CD4-positive, alpha-beta T cell treated with Interleukin-12 subunit alpha and Interleukin-12 subunit beta, for 1 hour (primary cell): ENCODE measurements around the gene MGMT.
A peak's percentile ranks its signal among the peaks of the same experiment; 100 is the strongest.
"Not testable (repeated sequence)": the region's sequence is repeated elsewhere in the genome, so short reads cannot be mapped to it uniquely, and the experiment has no call there.

Experiments used
- DNase-seq: peaks from one replicate; pipeline ENCODE4 v3.0.0-alpha.2; 2020

Gene MGMT

DNA sequence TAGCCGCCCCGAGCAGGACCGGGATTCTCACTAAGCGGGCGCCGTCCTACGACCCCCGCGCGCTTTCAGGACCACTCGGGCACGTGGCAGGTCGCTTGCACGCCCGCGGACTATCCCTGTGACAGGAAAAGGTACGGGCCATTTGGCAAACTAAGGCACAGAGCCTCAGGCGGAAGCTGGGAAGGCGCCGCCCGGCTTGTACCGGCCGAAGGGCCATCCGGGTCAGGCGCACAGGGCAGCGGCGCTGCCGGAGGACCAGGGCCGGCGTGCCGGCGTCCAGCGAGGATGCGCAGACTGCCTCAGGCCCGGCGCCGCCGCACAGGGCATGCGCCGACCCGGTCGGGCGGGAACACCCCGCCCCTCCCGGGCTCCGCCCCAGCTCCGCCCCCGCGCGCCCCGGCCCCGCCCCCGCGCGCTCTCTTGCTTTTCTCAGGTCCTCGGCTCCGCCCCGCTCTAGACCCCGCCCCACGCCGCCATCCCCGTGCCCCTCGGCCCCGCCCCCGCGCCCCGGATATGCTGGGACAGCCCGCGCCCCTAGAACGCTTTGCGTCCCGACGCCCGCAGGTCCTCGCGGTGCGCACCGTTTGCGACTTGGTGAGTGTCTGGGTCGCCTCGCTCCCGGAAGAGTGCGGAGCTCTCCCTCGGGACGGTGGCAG lies at the start of gene MGMT:
Gene MGMT (plus strand): TSS at position 539 of the 656 bp plus-strand sequence.
- DNase-seq: peak; percentile 97

DNA sequence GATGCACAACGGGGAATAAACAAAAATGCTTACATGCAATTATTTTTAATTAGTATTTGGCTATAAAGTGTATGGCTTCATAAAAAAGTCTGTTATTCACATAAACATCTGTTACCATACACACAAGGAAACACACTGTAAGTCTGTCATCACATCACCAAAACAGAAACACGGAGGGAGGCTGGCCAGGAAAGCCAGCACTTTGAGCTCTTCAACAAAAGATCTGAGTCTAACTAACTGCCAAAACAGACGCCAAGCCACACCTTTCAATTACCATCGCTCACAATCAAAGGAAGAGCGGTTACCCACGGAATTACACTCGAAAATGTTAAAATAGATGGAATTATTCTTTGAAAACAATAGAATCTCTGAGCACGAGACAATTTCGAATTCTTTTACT lies 49.2 kb upstream of the MGMT start:
- no peak for DNase-seq

GRCh38 chr10:129418496-129419225 lies 48.4 kb upstream of the MGMT start:
- no peak for DNase-seq

DNA sequence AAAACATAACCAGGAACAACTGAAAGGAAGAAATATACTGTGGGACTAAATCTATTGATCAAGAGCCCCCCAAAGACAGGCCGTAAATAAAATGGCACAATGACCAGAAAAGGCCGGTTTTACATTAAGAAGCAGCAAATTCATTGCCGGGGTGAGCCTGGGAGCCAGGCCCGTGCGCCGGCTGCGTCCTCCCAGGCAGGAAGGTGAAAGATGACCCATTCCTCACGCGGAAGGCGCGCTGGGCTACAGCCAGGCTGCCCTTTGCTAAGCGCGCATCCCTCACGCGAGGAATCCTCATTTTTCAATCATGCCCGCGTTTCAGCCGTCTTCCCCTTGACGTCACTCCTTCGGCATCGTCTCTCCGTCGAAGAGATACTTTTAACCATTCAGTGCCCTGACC lies 47.6 kb upstream of the MGMT start:
- DNase-seq: no peak

DNA sequence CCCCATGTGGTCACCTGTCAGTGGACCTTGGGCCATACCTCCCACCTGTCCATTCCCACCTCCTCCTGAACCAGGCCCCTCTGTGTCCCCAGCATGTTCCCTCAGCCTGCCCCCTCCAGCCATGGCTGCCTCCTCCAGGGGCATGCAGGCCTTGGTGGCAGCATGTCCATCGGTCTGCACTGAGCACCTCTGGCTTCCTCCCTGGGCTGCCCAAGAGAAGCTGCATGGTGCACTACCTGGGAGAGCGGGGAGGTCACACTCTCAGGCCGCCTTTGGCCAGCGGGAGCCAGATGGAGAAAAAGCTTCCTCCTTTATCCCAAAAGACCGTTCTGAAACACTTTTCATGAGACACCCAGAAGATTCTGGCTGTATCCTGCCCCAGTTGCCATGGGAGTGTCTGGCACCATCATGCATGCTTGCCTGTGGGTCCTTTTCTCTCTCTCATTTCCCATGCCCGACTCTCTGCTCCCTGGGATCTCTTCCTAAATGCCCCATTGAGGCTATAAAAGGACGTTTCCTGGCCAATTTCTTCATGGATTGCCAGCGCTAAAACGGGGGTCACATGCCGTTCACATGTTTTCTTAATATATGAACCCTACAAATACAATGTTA lies 45.5 kb upstream of the MGMT start:
- no peak for DNase-seq

DNA sequence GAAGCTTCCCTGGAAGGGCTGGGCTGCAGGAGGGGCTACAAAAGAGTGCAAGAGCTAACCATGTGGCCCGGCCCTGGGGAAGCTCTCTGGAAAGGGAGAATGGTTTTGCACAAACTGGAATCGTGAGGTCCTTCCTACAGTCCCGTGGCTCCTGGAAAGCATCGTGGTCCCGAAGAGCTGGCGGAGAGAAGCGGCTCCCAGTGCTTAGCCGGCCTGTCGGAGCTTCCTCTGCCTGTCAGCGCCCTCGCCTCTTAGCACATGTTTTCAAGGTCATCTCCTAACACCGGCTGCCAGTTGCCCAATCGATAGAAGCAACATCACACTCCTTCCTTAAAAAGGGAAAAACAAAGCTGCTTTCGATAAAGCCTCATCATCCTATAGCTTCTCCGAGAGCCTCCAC lies 42.1 kb upstream of the MGMT start:
- DNase-seq: no peak

- DNase-seq: no peak
Measured at GRCh38 chr10:129426606-129427005, 40.4 kb upstream of the MGMT start.

DNA sequence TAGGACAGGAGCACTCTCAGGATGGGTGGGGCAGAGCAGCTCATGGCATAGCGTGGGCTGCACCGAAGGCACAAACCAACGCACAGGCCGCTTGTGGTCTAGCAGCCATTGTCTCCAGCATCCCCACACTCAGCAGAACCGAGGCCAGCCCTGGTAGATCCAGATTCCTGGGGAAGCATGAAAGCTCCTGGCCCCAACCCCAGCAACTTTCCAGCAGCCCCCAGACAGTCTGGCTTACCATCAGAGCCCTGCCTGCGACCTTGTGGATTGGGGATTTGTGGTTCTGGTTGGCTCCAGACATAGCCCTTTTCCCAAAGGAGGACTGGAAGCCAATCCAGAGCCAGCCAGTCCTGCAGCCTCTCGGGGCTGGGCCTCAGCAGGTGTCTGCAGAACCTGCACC lies 33.8 kb upstream of the MGMT start:
- no peak for DNase-seq

- not testable (repeated sequence) for DNase-seq
Measured at GRCh38 chr10:129435724-129436123, 31.3 kb upstream of the MGMT start.

DNA sequence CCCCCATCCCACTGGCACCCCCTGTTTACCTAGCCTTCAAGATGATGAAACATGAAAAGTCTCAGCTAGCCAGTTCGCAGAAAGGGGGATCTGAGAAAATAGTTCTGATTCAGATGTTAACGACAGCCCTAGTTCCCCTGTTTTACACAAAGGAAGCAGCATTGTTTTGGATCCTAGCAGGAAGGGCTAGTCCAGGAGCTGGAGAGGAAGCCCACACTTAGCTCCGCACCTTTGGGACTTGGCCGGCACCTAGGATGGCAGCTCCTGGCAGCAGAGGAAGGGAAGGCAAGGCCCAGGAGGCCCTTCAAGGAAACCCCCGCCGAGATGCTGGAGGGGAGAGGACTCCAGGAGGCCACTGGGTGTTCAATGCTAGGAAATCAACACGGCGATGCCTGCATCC lies 29.0 kb upstream of the MGMT start:
- DNase-seq: no peak

GRCh38 chr10:129440247-129440646 lies 26.8 kb upstream of the MGMT start:
- DNase-seq: no peak

DNA sequence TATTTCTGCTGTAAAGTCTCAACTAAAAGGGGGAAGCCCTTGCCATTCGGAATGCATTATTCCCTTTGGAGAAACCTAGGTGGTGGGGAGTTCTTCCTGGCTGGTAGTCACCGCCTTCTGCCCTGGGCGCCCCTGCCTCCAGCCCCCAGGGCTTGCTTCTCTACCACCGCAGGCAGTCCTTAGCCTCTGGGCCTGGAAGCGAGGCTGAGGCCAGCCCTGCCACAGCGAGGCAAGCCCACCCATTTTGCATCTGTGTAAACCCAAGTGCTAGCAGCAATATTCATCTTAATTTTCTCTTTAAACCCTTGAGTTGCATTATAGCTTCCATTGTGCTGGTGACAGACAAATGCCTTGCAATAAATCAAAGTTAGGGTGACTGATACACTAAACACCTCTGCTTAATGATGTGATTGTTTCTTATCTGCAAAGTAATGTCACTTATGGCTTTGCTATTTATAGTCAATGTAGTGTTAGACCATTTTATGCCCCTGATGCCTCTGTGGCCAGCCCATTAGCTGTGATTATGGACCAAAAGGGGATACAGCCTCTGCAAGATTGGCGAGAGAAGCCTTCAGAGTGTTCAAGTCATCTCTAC lies 26.2 kb upstream of the MGMT start:
- no peak for DNase-seq

DNA sequence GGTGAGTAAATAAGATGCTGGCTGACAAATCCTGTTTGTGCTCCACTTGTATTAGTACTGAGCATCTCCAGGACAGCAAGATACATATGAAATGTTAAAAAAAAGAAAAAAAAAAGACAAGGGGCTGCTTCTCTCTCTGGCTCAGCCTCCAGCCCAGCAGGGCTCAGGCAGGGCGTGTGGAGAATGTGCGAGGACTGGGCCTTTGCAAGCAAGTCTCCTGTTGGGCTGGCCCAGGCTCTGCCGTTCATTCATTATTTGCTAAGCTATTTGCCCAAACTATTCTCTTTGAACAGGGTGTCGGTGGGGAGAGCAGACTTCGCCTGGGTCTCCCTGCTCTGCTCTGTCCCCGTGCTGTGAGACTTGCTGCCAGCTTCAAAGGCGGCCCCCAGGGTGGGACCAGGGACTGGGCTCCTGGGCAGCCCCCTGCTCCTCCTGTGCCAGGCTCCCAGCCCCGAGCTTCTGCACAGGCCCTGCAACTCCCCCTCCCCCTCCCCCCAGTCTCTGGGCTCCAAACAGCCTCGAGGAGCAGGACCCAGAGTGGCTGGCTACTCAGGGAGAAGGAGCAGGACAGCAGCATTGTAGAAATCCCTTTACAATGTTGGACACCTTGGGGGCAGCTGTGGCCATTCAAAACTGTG lies 25.6 kb upstream of the MGMT start:
- DNase-seq: no peak

- no peak for DNase-seq
Measured at GRCh38 chr10:129442866-129443265, 24.2 kb upstream of the MGMT start.

DNA sequence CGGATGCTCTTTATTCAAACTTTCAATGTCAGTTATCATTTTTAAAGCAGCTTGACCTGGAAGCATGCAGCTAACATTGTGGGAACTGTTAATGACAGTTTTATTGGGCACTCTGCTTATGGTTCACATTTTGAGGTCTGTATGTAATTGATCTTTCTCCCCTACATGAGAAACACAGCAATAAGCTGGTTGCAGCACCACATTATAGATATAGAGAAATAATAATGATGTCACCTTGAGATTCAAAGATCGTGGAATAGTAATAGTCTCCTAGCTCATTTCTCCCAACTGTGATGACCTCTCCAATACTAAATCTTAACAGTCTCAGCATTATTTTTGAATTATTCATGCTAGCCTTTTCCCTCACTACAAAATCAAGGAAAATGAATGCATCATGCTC lies 22.7 kb upstream of the MGMT start:
- DNase-seq: no peak

DNA sequence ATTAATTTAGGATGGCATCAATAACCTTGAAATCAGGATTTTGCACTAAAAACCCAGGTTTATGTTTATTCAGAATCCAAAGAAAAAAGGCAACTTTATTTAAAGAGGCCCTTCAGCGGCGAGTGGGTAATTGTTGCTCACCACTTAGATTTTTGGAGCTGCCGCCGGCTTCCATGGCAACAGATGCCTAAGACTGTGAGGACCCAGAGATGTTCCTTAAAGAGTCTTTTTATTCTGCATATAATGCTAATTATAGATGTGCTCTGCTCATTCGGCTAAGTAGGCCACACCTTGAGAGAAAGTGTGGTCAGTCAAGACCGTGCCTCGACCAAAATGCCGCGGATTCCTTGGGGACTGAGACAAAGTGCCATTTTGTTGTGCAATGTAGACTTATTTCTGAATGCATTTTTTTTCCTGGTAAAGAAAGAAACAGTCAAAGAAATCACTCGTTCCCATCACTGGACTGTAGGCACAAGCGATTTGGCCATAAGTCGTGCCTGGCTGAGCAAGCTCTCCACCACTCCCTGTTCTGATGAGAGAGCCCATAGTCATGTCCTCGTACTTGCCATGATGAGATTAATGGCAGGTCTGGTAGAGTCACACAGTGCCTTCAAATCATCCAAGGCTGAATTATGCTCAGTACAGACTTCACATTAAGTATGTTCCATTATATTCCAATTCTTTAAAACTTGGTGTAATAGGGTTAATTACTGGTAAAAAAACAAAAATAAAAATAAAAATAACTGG lies 21.4 kb upstream of the MGMT start:
- DNase-seq: no peak

DNA sequence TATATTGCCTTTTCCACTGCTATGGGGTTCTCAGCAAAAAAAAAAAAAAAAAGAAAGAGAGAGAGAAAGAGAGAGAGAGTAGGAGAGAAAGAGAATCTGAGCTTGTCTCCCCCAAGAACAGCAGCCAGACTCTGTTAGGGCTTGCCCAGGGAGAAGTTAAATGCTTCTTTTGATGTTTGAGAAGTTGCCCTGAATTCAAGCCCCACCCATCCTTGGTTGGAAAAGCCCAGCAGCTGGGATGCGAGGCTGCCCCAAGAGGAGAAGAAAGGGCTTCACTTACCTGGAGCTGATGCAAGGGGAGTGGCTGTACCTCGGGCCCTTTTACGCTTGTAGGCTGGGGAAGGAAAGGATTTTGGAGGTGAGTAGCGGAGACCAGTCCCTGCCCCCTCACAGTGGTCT lies 20.9 kb upstream of the MGMT start:
- no peak for DNase-seq

- DNase-seq: no peak
Measured at GRCh38 chr10:129447486-129447885, 19.6 kb upstream of the MGMT start.

DNA sequence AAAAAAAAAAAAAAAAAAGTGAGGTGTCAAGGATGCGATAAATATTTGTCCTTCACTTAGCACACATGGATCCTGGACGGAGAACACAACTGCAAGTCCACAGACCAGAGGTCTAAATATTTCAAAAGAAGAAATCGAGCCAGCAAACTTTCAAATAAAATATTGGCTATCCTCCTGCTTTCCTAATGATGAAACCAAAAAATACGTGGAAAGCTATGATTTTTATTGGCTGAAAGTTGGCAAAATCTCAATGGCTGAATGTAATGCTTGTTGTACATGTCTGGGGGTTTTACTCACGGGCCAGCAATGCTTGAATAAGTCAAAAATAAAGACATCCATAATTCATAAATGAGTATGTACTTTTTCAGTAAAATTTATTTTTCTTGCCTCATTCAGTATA lies 19.0 kb upstream of the MGMT start:
- DNase-seq: no peak

DNA sequence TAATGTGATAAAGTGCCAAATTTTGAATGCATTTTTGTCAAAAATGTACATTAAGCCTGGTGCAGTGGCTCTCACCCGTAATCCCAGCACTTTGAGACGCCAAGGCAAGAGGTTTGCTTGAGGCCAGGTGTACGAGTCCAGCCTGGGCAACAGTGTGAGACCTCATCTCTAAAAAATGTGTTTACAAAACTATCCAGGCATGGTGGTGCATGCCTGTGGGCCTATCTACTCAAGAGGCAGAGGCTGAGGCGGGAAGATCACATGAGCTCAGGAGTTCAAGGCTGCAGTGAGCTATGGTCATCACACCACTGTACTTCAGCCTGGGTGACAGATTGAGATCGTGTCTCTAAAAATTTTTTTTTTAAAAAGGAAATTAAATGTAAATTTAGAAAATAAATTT lies 18.5 kb upstream of the MGMT start:
- no peak for DNase-seq

- no peak for DNase-seq
Measured at GRCh38 chr10:129449893-129450292, 17.1 kb upstream of the MGMT start.

DNA sequence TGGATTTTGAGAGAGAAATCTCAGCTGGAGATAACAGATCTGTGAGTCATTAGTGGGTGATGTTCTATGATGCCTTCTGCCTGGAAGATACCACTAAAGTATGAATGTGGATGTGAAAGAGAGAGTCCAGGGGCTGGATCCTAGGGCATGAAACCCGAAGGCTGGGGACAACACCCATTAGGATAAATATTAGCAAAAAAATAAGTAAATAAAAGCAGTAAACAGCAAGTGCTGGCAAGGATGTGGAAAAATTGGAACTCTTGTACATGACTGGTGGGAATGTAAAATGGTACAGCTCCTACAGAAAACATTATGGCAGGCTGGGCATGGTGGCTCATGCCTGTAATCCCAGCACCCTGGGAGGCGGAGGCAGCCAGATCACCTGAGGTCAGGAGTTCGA lies 16.6 kb upstream of the MGMT start:
- DNase-seq: no peak

GRCh38 chr10:129455625-129456024 lies 11.4 kb upstream of the MGMT start:
- no peak for DNase-seq
